HG03378 (cell line): Measurements from ENCODE around the gene SLC25A47.
A peak's percentile ranks its signal among the peaks of the same experiment; 100 is the strongest.

Source experiments
- ATAC-seq: cut with Tn5 transposase; IDR thresholded peaks from one replicate; pipeline ENCODE4 v1.9.1; 2021; ENCODE audit warnings: mild to moderate bottlenecking, moderate library complexity; ENCODE audit not compliant: unreplicated experiment

Gene SLC25A47

DNA sequence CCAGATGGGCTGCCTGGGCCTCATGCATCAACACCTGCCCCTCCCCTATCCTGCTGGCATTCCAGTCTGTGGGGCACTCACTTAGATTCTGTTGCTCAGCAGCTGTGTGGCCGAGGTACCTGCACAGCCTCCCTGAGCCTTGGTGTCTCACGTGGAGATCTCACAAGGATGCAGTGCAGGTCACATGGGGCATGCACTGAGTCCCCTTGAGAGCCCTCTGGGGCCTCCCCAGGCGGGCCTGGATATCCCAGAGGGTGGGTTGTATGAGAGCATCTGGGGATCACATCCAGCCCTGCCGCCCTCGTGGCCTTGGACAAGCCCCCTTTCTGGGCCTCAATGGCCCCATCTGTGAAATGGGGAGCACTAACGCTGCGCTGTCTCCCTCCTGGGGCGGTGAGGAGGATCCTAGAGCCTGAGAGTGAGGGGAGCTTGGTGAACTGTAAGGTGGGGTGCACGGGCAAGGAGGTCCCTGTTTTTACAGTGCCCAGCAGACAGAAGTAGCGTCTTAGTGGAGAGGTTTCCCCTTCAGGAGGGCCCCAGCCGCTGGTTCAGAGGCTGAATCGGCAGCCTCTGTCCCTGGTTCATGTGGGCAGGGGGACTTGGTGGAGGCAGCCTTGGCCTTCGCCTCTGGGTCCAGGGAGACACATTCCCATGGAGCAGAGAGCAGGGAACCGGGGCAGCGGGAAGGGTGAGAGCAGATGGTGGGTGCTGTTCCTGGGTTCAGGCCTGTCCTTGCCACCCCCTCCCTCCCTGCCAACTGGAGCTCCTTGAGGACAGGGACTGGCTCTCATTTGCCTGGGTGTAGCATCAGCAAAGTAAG is 791 bp upstream of the SLC25A47 start:
- no peak for ATAC-seq

DNA sequence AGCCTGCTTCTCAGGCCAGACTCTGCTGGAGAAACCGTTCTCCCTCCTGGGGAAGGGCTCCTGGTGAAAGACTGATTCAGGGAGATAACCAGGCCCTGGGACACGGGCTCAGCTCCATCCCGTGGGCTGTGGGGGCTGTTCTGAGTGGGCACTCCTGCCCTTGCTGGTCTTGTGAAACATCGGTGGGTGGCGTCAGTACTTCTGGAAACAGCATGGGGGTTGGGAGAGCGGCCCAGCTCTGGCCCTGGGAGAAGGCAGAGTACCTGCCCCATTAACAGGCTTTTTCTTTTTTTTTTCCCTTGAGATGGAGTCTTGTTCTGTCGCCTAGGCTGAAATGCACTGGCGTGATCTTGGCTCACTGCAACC is 786 bp downstream of the SLC25A47 start:
- ATAC-seq: no peak

DNA sequence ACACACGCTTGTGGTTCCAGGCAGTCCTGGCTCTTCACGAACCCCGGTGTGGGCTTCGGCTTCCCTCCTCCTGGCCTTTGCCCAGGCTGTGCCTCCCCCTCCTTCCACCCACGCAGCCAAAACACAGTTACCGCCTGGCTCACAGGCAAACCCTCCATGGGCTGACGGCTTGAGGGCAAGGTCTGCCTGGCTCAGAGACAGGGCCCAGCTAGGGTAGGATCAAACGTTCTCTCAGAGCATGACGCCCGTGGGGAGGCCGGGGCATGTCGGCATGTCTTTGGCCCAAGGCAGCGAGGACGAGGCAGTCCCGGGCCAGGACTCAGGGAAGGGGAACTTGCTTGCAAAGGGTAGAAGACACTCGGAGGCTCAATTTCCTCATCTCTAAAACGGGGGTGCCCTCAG is 2.1 kb downstream of the SLC25A47 start:
- ATAC-seq: no peak

DNA sequence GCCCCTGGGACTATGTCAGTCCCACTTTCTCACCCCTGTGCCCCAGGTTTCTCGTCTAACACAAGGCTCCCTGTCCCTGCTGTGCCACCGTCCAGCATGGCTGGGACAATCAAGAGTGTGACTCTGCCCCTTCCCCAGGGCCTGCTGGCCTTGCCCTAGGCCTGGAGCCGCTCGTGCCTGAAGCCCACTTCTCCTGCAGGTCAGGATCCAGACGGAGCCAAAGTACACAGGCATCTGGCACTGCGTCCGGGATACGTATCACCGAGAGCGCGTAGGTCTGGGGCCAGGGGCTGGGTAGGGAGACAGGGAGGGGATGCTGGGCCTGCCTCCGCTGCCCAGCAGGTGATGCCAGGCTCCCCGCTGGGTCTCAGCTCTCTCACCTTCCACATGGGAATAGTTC is 2.8 kb downstream of the SLC25A47 start:
- no peak for ATAC-seq

DNA sequence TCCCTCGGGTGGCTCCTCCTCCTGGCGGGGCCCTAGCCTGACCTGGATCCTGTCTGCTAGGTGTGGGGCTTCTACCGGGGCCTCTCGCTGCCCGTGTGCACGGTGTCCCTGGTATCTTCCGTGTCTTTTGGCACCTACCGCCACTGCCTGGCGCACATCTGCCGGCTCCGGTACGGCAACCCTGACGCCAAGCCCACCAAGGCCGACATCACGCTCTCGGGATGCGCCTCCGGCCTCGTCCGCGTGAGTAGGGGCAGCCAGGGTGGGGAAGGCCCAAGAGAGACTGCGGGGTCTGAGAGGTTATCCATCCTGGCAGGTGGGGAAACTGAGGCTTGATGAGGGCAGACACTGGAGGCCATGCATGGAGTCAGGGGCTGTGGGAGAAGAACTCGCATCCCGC is 4.0 kb downstream of the SLC25A47 start:
- no peak for ATAC-seq

DNA sequence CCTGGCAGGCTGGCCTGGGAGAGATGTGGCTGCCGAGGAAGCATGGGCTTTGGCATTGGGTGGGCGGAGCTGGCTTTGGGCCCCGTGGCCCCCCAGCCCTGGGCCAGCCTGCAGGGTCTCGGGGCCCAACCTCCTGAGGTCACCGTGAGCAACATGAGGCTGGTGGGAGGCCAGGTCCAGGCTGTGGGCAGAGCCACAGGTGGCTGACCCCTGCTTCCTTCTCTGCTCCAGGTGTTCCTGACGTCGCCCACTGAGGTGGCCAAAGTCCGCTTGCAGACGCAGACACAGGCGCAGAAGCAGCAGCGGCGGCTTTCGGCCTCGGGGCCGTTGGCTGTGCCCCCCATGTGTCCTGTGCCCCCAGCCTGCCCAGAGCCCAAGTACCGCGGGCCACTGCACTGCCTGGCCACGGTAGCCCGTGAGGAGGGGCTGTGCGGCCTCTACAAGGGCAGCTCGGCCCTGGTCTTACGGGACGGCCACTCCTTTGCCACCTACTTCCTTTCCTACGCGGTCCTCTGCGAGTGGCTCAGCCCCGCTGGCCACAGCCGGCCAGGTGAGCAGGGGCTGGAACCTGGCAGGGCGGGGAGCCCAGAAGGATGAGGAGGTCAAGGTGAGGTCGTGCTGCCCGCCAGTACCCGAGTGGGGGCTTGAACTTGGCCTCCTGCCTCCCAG is 5.5 kb downstream of the SLC25A47 start:
- no peak for ATAC-seq

DNA sequence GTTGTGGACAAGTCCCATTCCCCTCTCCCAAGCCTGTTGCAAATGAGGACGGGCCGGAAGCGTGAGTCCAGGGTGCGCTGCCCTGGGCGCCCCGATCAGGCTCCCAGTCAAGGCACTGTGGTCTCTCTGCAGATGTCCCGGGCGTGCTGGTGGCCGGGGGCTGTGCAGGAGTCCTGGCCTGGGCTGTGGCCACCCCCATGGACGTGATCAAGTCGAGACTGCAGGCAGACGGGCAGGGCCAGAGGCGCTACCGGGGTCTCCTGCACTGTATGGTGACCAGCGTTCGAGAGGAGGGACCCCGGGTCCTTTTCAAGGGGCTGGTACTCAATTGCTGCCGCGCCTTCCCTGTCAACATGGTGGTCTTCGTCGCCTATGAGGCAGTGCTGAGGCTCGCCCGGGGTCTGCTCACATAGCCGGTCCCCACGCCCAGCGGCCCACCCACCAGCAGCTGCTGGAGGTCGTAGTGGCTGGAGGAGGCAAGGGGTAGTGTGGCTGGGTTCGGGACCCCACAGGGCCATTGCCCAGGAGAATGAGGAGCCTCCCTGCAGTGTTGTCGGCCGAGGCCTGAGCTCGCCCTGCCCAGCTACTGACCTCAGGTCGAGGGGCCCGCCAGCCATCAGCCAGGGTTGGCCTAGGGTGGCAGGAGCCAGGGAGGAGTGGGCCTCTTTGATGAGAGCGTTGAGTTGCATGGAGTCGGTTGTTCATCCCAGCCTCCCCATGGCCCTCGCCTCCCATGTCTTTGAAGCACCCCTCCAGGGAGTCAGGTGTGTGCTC is 6.3 kb downstream of the SLC25A47 start:
- no peak for ATAC-seq

DNA sequence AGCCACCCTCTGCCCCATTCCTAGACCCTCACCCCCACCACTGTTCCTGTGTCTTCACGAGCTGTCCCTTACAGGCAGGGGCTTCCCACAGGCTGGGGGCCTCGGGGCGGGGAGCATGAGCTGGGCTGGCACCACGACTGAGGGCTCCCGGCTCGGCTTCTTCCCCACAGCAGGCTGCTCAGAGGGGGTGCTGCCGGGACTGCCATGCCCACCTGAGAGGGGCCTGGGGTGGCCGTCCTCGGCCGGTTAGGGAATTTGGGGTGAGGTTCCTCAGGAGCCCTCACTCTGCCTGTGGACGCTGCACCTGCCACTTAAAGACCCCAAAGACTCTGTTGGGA is 6.8 kb downstream of the SLC25A47 start:
- no peak for ATAC-seq

DNA sequence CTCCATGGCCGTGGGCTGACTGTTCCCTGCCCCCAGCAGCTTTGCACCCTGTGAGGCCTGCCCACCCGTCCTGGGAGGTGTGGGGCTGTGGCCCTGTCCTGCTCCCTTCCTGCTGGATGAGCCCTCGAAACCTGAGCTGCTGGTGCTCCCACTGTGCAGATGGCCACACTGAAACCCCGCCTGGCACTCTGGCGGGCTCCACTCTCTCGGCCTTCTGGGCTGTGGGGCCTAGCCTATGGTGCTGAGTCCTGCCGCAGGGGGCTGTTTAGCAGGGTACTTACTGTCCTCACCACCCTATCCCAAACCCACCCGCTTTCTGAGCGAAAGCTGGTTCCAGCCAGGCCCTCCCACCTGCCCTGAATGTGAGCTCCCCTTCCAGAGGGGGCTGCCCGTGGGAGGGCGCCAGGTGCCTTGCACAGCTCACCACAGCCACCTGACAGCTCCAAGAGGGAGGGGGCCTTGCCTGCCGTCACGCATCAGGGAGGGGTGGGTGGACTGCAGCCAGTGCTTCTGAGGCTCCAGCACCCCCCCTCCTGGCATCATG is 7.3 kb downstream of the SLC25A47 start:
- no peak for ATAC-seq

DNA sequence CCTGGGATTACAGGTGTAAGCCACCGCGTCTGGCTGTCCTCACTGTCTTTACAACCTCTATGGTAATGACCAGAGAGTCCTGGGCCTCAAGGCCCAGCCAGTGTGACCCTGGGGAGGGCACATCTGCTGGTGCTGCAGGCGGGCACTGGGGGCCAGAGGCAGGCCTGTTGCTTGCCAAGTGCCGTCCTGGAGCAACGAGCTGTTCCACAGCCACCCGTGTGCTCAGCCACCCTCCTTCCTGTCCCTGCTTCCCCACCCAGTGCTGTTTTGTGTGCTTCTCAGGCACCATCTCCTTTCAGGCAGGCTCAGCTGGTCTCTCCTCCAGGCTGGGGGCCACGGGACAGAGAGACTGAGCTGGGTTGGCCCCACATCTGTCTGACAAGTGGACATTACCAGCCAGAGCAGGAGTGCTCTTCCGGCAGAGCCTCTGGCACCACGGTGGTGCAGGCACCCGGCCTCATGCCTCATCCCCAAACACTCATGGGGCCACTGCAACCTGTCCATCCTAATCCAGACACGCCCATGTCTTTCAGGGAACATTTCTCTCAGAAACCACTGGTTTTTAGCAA is 9.0 kb downstream of the SLC25A47 start:
- no peak for ATAC-seq

DNA sequence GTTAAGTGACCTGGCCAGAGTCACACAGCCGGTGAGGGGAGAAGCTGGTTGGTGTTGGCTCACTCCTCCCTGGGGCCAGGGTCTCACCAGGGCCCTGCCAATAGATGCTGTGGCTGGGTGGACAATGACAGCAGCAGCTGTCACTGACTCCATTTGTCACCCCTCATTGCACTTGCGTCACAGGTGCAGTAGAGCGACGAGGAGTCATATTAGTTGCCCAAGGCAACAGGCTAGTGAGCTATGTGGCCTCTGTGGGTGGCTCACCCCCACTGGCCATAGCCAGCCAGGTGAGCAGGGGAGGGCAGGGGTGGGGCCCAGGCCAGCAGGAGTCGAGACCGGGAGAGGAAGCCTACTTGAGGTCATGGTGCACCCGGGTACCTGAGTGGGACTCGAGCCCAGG is 9.7 kb downstream of the SLC25A47 start:
- ATAC-seq: peak; percentile 80

DNA sequence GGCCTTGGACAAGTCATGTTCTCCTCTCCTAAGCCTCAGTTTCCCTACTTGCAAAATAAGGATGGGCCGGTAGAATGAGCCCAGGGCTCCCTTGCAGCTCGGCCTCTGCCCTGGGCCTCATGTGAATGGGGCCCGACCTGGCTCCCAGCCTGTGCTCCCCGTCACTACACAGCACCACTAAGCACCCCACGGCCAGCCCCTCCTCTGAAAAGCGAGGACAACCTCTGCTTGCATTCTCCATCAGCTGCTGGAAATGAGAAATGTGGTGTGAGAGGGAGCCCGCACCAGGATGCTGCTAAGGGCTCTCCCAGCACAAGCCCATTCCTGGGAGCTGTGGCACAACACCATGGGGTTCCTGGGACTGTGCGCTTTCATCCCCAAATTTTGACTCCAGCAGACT is 10.2 kb downstream of the SLC25A47 start:
- ATAC-seq: no peak

DNA sequence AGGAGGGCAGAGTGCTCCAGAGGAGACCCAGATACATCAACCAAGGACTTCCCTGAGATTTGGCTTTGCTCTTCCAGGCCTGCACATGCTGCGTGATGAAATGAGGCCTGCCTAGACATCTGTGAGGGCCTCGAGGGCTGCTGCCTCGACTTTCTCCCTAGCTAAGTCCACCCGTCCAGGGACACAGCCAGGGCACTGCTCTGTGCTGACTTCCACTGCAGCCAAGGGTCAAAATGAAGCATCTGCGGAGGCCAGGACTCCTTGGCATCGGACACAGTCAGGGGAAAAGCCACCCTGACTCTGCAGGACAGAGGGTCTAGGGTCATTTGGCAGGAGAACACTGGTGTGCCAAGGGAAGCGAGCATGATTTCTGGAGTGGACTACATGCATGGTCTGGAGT is 10.7 kb downstream of the SLC25A47 start:
- ATAC-seq: no peak

DNA sequence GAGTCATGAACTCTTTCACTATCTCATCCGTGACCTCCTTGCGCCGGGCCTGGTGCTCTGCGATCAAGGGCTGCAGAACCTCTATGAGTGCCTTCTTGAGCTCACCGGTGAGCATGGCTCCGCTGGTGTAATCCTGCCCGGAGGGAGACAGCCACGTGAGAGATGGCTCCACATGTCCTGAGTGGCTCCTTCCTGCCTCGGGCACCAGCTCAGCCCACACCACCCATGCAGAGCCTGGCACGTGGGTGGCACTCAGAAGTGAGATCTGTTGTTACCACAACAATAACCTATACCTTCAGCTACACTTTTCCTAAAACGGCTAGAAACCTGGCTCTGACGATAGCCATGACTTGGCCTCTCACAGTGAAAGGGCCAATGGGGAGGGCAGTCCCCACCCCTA is 11.8 kb downstream of the SLC25A47 start:
- no peak for ATAC-seq

DNA sequence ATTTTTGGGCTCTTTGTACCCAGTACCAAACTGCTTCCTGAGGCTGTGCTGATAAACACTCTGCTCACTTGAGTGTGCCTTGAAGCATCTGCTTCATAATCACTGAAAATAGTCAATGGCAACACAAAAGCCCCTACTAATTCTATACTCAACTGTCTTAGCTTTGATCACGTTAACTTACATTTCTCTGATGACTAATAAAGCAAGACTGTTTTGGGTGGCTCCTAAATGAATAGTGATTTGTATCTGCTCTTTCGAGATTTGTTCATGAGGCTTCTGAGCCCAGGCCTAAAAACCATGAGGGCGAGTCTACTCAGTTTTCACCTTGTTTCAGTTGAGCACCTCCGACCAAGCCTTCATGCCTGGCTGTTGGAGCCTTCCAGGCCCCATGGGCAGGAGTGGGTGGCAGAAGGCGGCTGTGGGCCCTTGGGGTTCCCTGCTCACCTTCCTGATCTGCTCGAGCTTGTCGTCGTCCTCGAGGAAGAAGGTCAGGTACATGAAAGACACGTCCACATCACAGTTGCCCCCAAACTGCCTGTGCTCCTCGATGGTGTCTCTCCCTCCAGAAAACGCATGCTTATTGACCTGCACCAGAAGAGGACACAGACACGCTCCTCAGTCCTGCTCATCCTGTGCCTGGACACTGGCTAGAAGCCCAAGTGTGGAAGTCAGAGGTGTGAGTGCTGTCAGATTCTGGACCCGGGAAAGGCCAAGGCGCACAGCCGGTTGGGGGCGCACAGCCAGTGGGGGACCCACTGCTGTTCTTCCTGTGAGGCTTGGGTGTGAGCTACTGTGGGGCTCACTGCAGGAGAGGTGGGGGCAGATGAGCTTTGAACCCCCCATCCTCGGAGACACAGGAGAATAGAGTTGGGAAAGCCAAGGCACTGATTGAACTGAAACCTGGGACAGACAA is 13.7 kb downstream of the SLC25A47 start:
- ATAC-seq: peak; percentile 37

DNA sequence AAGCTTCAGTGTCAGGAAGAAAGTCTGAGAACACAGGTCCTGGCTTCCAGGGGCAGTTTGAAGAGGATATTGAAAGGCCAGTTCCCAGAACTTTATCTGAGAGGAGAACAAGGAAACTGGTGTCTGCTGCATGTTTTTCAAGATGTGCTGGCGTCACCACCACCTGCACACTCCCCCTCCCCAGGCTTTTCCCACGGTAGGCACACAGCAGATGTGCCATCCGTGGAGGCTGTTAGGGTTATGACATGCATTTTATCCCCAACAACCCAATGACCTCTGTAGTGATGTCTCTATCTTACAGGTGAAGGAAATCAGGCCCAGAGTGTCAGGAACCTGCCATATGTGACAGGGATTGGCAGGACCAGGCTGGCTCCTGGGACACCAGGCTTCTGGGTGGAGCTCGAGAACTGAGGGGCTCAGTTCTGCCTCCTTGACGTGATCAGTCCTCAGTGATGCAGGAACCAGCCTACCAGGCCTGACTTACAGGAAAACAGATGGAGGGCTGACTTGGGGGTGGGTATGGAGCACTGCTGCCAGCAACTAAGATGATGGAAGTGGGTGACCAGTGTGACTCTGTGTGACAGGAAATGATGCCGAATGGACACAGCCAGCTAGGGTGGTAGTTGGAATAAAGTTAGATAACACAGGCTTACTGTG is 16.8 kb downstream of the SLC25A47 start:
- no peak for ATAC-seq

DNA sequence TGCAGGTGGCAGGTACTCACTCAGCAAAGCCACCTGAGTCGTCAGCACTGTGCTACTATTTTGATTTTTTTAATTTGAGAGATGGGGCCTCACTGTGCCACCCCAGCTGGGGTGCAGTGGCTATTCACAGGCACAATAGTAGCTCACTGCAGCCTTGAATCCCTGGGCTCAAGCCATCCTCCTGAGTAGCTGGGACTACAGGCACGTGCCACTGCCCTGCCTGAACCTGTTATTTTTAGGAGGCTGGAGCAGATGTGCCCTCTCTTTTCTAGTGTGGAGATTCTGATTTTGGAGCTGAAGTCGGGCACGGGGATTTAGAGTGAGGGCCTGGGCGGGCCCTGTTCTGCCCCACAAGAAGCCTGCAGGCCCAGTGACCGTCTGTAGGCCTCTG is 17.3 kb downstream of the SLC25A47 start:
- no peak for ATAC-seq

DNA sequence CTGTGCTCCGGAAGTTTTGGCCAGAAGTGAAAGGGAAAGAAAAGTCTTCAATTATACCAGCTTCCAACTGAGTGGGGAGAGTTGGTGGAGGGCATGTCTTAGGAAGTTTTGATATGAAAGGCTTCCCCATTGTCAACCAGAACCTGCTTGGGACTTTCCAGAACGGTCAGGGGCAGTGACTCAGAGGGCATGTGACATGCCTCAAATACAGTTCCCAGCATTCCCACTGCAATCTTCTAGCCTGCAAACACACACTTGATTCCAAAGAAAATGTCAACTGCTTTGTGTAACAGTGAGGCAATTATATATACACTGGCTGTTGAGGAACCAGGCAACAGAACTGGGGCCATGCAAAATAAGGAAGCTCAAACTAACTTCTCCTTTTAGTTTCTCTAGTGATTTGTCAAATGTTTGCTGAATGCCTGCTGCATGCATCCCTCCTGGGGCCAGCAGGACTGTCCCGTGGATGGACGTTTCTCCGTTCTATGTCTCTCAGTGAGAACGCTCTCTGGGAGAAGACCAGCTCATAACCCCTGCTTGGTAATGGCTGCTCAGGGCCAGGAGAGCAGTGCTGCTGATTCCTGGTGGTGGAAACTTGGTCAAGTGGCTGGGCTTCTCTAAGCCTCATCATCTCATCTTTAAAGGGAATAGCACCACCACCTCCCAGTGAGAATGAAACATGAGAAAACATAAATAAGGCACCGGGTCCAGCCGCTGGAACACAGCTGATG is 18.3 kb downstream of the SLC25A47 start:
- ATAC-seq: peak; percentile 62

DNA sequence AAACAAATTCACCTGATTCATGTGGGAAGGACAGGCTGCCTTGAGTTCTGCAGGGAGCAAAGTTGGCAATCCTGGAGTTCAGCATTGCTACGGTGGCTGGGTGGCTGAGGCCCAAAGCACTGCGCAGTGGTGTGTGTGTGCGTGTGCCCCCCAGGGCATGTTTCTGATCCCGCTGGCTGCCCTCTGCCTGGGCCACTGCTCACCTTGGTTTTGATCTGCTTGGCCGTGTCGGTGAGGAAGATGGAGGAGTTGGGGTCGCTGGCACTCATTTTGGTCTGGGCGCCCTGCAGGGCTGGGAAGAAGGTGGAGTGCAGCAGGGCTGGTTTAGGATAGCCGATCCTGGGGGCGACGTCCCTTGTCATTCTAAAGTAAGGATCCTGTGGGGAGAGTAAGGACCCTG is 19.1 kb downstream of the SLC25A47 start:
- no peak for ATAC-seq
